SK-N-SH (cell line): Measurements from ENCODE around the gene FOXF2. TPM values are rescaled to one million over a fixed set of nuclear protein-coding genes. Genes with fewer than 3 reads are reported as not detected.

Experiments used
- polyA plus RNA-seq, 3 experiments: library from polyadenylated mRNA; depleted of rRNA; stranded (reverse); fragments of >200 nt; gene quantifications; 2 replicates each; pipeline ENCODE4 v1.2.3, GENCODE V29; 2012
- small RNA-seq, 7 experiments: library from RNA; depleted of rRNA; stranded (forward); fragments of <200 nt; gene quantifications; one replicate each; pipeline ENCODE3, GENCODE V24; 2012

The FOXF2 gene
- polyA plus RNA-seq, 1 of the 3 experiments (the other 2 are of a cell fraction): not detected

Small RNA genes within 50 kb of the gene (small RNA-seq; reads per million reads assigned to genes)
- gene MIR6720: 0 reads per million in 7 experiments

Other genes with a start within 250 kb of the FOXF2 start
- not detected in 2 replicates for gene FOXQ1, start 77.5 kb upstream of the FOXF2 start, polyA plus RNA-seq (2012; rRNA removed)
- 3.6 and 4.3 TPM in 2 replicates for gene FOXC1, start 220.3 kb downstream of the FOXF2 start, polyA plus RNA-seq (2012; rRNA removed)